ENCODE data around the gene CELF2.
A peak's percentile ranks its signal among the peaks of the same experiment; 100 is the strongest.

CELF2 gene

DNA sequence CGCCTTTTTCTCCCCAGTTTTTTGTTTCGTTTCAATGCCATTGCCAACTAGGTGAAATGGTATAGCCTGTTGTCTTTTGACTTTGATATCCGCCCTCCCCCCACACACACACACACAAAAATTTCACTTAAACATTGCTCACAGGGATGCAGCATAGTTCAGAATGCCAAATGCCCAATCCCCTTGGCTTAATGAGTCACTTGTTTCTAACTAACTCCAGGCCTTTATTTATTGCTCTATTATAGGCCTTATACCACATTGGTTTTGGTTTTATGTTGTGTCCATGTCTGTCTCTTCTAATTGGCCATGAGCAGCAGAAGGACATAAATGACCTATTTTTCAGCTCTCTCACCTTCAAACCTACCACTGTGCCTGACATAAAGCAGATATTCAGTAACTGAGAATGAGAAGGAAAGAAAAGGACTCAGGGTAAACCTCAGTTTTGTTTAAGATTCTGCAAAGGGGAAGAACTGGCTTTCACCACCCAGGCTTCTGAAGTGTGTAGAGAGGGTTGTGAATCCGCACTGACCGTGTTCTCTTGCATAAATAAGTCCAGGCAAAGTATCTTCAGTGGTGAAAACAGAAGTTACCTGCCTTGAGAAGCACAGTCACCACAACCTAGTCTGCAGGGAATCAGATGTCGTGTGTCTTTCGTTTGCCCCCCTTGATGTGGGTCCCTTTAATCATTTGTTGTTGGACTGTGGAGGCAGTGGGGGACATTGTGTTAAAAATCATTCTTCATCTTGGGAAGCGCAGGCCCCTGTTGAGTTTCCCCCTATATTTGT, 139.8 kb downstream of the CELF2 start:
- peak; percentile 17 for DNase-seq

- no peak for DNase-seq
Observed at GRCh38 chr10:11158080-11158479, 140.4 kb downstream of the CELF2 start.

- no peak for DNase-seq
Observed at GRCh38 chr10:11159543-11160215, 142.0 kb downstream of the CELF2 start.

DNA sequence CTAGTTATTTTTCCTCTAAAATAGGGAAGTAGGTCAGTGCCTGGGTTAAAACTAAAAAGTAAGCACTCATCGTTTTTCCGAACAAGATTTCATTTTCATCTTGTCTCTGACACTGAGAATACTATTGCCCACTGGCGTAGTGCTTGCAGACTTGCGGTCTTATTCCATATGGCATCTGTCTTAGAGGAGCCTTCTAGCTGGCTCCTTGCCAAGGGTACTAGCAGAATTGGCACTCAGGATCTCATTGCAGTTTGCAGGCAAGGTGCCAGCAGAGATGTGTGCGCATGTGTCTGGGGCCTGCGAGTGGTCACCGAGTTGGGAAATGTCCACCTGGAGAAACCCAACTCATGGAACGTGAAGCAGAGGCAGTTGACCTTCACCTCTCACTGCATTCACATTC, 143.4 kb downstream of the CELF2 start:
- no peak for DNase-seq

DNA sequence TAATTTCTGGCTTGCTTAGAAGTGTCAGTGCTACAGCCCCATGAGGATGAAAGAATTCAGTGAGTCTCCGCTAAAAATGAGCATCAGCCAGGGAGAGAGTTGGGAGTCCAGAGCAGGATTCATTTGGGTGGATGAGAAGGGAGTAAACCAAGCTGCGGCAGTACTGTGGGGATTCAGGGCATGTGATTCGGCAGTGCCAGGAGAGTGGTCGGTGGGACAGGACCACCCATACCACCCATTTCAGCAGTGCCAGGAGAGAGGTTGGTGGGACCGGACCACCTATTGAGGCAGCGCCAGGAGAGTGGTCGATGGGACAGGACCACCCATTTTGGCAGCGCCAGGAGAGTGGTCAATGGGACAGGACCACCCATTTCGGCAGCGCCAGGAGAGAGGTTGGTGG, 144.2 kb downstream of the CELF2 start:
- no peak for DNase-seq

GRCh38 chr10:11162828-11163599, 145.3 kb downstream of the CELF2 start:
- no peak for DNase-seq

GRCh38 chr10:11163780-11164550, 146.3 kb downstream of the CELF2 start:
- DNase-seq: no peak

DNA sequence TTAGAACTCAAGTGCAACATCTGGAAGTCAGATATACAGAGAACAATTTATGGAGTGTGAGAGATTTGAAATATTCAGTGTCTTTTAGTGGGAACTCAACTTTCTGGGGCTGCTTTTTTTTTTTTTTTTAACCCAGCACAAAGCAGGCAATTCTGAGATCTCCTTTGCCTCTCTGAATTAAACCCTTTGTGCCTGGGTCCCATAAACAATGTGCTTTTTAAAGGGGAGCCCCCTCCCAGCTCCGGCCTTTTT, 146.8 kb downstream of the CELF2 start:
- DNase-seq: no peak

GRCh38 chr10:11164803-11165590, 147.3 kb downstream of the CELF2 start:
- peak; percentile 85 for DNase-seq

DNA sequence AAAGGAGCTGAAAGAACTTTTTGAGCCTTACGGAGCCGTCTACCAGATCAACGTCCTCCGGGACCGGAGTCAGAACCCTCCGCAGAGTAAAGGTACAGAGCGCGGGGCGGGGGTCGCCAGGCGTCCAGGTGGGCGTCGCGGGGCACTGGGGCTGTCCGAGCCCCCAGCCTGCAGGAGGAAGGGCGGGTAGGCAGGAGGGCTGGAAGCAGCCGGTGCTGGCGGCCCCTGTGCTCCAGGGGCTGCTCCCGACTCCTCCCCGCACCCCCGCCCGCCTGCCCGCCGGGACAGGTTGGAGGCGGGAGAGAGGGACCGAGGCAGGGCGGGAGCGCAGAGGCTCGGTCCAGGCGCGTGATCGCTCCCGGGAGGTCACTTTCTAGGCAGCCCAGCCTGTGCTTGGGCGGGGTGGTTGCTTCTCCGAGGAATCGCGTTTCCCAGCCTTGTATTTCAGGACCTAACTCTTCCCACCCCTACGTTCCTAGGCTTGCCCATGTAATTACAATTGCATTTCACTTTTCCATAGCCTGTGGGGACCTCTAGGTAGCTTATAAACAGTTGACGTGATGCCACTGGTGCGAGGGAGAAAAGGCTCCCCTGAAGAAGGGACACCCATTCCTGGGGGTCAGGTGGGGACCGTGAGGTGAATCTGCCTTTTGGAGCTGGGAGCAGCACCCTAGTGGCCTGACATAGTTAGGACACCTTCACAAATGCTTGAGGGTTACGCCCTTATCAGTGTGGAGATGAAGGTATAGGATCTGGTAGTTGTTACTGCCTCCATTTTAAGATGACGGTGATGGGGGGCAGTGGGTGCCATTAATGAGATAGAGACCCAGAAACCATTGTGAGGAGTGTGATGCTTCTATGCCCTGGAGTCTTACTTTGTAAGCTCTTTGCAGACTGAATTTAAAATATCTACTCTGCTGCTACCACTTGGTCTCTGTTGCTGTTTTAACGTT, 148.2 kb downstream of the CELF2 start:
- peak; percentile 15 for DNase-seq

DNA sequence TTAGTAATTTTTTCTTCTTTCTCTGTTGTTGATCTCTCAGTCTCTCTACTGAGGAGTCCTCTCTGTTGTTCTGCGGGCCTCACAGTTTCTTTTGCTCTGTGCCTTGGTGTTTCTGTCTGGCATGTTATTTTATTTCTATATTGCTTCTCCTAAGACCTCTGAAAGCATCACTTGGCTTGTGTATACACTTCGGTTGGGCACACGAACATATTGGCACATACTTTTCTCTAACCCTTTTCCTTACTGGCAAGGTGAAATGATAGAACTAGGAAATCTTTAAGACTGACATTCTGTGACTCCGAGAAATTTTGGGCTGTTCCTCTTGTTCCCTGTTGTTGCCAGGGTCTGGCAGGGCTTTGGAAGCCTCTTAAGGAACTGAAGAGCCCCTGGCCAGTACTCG, 148.9 kb downstream of the CELF2 start:
- DNase-seq: no peak

DNA sequence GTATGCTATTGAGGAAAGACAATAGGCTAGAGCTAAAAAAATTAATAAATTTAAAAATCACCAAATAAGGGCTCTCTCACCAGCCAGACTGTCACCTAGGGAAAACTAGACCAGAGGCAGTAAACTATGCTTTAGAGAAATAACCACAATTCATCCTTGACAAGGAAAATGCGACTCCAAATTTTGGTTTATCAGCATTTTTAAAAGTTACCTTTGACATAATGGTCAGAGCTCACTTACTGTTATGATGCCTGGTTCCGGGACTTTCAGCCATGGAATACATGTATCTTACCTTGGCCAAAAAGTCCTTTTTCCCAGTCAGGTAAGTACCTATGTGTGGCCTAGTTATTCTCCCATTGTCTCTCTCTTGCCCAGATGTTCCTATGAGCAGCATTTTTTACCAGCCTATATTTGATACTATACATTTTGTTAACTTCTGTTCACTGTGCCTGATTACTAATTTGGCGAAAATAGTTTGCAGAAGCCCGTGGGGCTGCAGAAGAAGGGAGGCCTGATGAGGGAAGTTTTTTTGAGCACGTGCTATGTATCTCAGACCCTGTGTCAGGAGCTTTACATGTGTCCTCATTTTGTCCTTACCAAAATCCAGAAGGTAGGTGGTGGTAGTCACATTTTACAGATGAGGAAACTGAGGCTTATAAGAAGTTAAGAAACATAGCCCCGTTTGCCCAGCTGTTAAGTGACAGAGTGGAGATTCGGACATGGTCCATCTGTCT, 149.7 kb downstream of the CELF2 start:
- no peak for DNase-seq

GRCh38 chr10:11168423-11169090, 150.9 kb downstream of the CELF2 start:
- no peak for DNase-seq

- no peak for DNase-seq
Observed at GRCh38 chr10:11169976-11170375, 152.3 kb downstream of the CELF2 start.

- no peak for DNase-seq
Observed at GRCh38 chr10:11170574-11170973, 152.9 kb downstream of the CELF2 start.

DNA sequence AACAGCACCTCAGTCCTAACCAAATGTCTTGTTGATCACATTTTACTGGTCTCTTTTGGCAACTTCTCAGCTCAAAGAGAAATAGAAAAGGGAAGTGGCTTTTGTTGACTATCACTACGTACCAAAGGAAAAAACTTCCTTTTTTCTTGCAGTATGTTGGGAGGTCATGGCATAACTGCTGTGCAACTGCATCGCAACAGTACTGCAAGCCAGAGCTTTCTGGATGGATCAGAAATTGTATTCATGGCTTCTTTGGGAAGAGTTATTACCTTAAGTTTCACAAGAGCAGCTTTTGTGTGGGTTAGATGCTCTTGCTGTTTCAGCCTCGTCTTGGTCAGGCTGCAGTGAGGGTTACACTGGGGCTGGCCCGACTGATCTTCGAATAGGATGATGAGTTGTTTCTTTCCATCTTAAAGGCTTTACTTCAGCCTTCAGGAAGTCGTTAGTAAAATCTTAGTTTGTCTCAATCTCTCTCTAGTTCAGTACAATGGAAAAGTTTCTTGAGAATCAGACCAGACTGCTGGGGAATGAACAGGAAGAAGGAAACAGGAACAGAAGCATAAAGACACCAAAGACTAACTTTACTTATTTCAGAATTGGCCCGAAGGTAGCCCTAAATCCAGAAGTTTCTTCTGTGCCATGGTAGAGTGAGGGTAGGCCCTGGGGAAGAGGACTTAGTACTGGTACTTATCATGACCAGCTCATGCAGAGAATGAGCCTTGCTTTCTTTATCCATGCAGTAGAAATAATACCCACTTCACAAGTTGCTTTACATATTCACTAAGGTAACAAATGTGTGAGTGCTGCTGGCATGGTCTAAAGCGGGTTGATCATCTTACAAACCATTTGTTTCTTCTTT, 153.6 kb downstream of the CELF2 start:
- DNase-seq: no peak

DNA sequence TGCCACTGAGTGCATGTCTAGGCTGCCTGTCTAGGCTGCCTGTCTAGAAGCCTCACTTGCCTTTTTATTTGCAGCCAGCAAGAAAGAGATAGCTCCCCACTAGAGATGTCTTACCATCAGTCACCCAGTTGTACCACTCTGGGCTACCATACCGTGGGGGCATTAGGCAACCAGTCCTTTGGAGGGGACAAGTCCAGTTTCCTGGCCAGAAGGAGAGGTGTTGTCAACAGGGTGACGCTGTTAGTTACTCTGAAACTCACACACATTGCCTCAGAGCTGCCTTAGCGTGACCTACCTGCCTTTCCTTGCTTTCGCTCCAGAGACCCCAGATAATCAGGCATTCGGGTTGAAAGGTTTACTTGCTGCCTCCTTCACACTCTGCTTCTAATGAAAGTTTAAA, 155.4 kb downstream of the CELF2 start:
- DNase-seq: no peak

- no peak for DNase-seq
Observed at GRCh38 chr10:11175823-11176243, 158.2 kb downstream of the CELF2 start.

DNA sequence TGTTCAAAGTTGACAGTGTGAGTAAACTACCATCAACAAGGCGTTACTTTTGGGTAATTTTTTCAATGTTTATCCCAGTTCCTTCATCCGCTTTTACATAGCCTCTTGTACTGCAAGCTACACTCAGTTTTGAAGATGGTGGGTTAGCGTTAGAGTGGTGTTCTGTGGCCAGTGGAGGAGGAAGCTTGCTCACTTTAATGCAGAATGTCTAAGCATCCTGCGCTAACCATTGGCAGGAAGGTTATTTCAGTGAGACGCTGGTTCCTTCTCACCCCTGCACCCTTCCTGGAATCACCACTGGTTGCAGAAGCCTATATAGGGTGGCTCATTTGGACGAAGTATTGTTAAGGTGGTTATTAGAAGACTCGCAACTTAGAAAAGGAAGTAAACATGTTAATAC, 159.1 kb downstream of the CELF2 start:
- DNase-seq: no peak
